ENCODE results near the gene BAZ2B.

DNA sequence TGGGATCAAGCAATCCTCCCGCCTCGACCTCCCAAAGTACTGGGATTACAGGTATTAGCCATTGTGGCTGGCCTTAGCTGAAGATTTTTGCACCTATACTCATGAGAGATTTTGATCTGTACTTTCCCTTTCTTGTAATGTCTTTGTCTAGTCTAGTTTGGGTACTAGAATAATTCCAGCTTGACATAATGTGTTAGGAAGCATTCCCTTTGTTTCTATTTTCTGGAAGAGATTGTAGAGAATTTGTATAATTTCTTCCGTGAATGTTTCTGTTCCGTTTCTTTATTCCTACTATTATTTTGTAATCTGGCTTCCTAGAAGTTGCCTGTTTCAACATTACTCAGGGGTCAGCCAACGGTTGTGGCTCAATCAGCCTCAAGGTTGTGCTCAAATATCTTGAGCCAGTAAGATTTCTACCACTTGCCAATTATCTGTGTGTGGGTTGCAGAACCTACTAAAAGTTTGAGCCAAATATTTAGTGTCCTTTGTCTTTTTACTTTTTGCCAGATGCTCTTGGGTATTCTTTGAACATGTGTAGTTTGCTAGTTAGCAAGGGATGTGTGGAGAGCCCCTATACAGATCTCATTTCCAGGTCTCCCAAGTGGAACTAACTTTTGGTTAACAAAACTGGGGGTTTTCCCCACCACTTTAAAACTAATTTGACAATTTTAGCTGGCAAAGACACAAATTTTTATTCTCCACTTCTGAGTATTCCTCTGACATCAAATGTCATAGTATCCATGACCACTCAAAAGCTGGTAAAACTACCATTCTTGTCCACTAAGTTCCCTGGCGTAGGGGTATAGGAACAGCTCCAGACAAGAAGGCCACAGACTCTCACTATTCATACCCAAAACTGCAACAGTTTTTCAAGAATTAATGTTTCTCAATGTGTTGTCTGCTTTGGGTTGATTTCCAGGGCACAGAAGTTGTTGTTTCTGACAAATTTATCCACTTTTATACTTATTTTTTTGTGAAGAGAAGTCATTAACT, 42.8 kb upstream of the BAZ2B start:
- TF ChIP-seq EZH2 (IDR thresholded peaks at IDR 0.05; ENCODE audit: low read depth, unreplicated experiment) (no peak), POLR2AphosphoS5 (IDR thresholded peaks at IDR 0.05; ENCODE audit: low read depth) (no peak), EZH2phosphoT487 (IDR thresholded peaks at IDR 0.05; ENCODE audit: unreplicated experiment) (no peak), CREB1 (CRISPR knock-in tag; IDR thresholded peaks at IDR 0.05; ENCODE audit: low read depth) (no peak), NANOG (IDR thresholded peaks at IDR 0.05; ENCODE audit: borderline replicate concordance) (no peak), JUNB (IDR thresholded peaks at IDR 0.05; ENCODE audit: unreplicated experiment) (no peak)
- TF ChIP-seq, protein P1, sequence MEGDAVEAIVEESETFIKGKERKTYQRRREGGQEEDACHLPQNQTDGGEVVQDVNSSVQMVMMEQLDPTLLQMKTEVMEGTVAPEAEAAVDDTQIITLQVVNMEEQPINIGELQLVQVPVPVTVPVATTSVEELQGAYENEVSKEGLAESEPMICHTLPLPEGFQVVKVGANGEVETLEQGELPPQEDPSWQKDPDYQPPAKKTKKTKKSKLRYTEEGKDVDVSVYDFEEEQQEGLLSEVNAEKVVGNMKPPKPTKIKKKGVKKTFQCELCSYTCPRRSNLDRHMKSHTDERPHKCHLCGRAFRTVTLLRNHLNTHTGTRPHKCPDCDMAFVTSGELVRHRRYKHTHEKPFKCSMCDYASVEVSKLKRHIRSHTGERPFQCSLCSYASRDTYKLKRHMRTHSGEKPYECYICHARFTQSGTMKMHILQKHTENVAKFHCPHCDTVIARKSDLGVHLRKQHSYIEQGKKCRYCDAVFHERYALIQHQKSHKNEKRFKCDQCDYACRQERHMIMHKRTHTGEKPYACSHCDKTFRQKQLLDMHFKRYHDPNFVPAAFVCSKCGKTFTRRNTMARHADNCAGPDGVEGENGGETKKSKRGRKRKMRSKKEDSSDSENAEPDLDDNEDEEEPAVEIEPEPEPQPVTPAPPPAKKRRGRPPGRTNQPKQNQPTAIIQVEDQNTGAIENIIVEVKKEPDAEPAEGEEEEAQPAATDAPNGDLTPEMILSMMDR (conservative IDR thresholded peaks at IDR 0.05; ENCODE audit: low read depth in 2 of 2), result no peak
- TF ChIP-seq, protein P2, sequence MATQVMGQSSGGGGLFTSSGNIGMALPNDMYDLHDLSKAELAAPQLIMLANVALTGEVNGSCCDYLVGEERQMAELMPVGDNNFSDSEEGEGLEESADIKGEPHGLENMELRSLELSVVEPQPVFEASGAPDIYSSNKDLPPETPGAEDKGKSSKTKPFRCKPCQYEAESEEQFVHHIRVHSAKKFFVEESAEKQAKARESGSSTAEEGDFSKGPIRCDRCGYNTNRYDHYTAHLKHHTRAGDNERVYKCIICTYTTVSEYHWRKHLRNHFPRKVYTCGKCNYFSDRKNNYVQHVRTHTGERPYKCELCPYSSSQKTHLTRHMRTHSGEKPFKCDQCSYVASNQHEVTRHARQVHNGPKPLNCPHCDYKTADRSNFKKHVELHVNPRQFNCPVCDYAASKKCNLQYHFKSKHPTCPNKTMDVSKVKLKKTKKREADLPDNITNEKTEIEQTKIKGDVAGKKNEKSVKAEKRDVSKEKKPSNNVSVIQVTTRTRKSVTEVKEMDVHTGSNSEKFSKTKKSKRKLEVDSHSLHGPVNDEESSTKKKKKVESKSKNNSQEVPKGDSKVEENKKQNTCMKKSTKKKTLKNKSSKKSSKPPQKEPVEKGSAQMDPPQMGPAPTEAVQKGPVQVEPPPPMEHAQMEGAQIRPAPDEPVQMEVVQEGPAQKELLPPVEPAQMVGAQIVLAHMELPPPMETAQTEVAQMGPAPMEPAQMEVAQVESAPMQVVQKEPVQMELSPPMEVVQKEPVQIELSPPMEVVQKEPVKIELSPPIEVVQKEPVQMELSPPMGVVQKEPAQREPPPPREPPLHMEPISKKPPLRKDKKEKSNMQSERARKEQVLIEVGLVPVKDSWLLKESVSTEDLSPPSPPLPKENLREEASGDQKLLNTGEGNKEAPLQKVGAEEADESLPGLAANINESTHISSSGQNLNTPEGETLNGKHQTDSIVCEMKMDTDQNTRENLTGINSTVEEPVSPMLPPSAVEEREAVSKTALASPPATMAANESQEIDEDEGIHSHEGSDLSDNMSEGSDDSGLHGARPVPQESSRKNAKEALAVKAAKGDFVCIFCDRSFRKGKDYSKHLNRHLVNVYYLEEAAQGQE (IDR thresholded peaks at IDR 0.05; ENCODE audit: unreplicated experiment), result no peak
- TF ChIP-seq, protein P3, sequence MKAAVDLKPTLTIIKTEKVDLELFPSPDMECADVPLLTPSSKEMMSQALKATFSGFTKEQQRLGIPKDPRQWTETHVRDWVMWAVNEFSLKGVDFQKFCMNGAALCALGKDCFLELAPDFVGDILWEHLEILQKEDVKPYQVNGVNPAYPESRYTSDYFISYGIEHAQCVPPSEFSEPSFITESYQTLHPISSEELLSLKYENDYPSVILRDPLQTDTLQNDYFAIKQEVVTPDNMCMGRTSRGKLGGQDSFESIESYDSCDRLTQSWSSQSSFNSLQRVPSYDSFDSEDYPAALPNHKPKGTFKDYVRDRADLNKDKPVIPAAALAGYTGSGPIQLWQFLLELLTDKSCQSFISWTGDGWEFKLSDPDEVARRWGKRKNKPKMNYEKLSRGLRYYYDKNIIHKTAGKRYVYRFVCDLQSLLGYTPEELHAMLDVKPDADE (IDR thresholded peaks at IDR 0.05), result no peak

Data from GM23338 (cell line).